Neural cell (in vitro differentiated cells): ENCODE data around the gene RIC1. TPM values are rescaled to one million over a fixed set of nuclear protein-coding genes. Genes with fewer than 3 reads are reported as not detected.

Source experiments
- H2AFZ ChIP-seq: fragments of 200-600, 300-800 bp; sonication (generic), shearing (Covaris generic); 2 replicates; pipeline ENCODE4 v1.6.0; 2014; ENCODE audit warnings: low read depth, mild to moderate bottlenecking, antibody characterized with exemption, low read length, moderate library complexity
- H3F3A ChIP-seq: fragments of 200-600 bp; shearing (Covaris generic); 2 replicates; pipeline ENCODE4 v1.6.1; 2016; ENCODE audit warnings: mild to moderate bottlenecking, moderate library complexity, mixed read lengths, antibody characterized with exemption, low read length; ENCODE audit not compliant: insufficient read depth, poor library complexity, severe bottlenecking
- H3K27ac ChIP-seq: fragments of 200-600, 300-800 bp; sonication (generic), shearing (Covaris generic); 2 replicates; pipeline ENCODE4 v1.5.1; 2014; ENCODE audit warnings: mild to moderate bottlenecking, low read length, moderate library complexity
- H3K27me3 ChIP-seq: fragments of 300-800, 200-600 bp; sonication (generic), shearing (Covaris generic); 2 replicates; pipeline ENCODE4 v1.6.0; 2014; ENCODE audit warnings: mild to moderate bottlenecking, low read depth, low read length, moderate library complexity; ENCODE audit not compliant: insufficient read depth
- H3K36me3 ChIP-seq: fragments of 300-800, 200-600 bp; sonication (generic), shearing (Covaris generic); 2 replicates; pipeline ENCODE4 v1.5.1; 2014; ENCODE audit warnings: mild to moderate bottlenecking, antibody characterized with exemption, low read length, moderate library complexity; ENCODE audit not compliant: insufficient read depth
- H3K4me2 ChIP-seq: fragments of 300-800, 200-600 bp; sonication (generic), shearing (Covaris generic); 2 replicates; pipeline ENCODE4 v1.6.0; 2014; ENCODE audit warnings: mild to moderate bottlenecking, low read length
- H3K4me3 ChIP-seq: fragments of 300-800, 200-600 bp; sonication (generic), shearing (Covaris generic); 2 replicates; pipeline ENCODE4 v1.5.1; 2014; ENCODE audit warnings: mild to moderate bottlenecking, low read length, moderate library complexity
- H3K79me2 ChIP-seq: fragments of 200-600 bp; shearing (Covaris generic); replicated peaks from 2 replicates; pipeline ENCODE4 v1.6.0; 2014; ENCODE audit warnings: mild to moderate bottlenecking, low read length, moderate library complexity; ENCODE audit not compliant: insufficient read depth
- H3K9ac ChIP-seq: fragments of 300-800, 200-600 bp; sonication (generic), shearing (Covaris generic); 2 replicates; pipeline ENCODE4 v1.6.1; 2016; ENCODE audit warnings: mild to moderate bottlenecking, low read length, mixed read lengths
- H3K9me2 ChIP-seq: fragments of 200-600 bp; shearing (Covaris generic); 2 replicates; pipeline ENCODE4 v1.6.1; 2016; ENCODE audit warnings: mild to moderate bottlenecking, low read length, mixed read lengths; ENCODE audit not compliant: insufficient read depth
- H3K9me3 ChIP-seq: fragments of 200-600, 300-800 bp; sonication (generic), shearing (Covaris generic); 2 replicates; pipeline ENCODE4 v1.6.1; 2016; ENCODE audit warnings: mild to moderate bottlenecking, mixed run types, low read length, moderate library complexity, mixed read lengths
- H4K20me1 ChIP-seq: fragments of 200-600 bp; shearing (Covaris generic); 2 replicates; pipeline ENCODE4 v1.6.1; 2016; ENCODE audit warnings: mild to moderate bottlenecking, mixed run types; ENCODE audit not compliant: insufficient read depth
- CTCF ChIP-seq: fragments of 450-650 bp; IDR thresholded peaks from 2 replicates; pipeline ENCODE4 v1.5.1; 2014; ENCODE audit warnings: antibody characterized with exemption, mild to moderate bottlenecking, moderate library complexity; ENCODE audit not compliant: poor library complexity, severe bottlenecking
- EP300 ChIP-seq: fragments of 450-650 bp; conservative IDR thresholded peaks from 2 replicates; pipeline ENCODE4 v1.6.1; 2014; ENCODE audit warnings: antibody characterized with exemption, mild to moderate bottlenecking, moderate library complexity; ENCODE audit not compliant: poor library complexity, severe bottlenecking
- EZH2 ChIP-seq: fragments of 200-600, 300-800 bp; shearing (Covaris generic), sonication (generic); IDR thresholded peaks from 2 replicates; pipeline ENCODE4 v1.6.1; 2014; ENCODE audit warnings: antibody characterized with exemption, low read length, borderline replicate concordance, mild to moderate bottlenecking; ENCODE audit not compliant: insufficient read depth, poor library complexity, severe bottlenecking
- MXI1 ChIP-seq: fragments of 450-650 bp; conservative IDR thresholded peaks from 2 replicates; pipeline ENCODE4 v1.6.1; 2014; ENCODE audit warnings: antibody characterized with exemption, mild to moderate bottlenecking; ENCODE audit not compliant: poor library complexity, severe bottlenecking
- POLR2AphosphoS5 ChIP-seq: IDR thresholded peaks from 2 replicates; pipeline ENCODE4 v1.6.1; 2012
- RAD21 ChIP-seq: fragments of 450-650 bp; conservative IDR thresholded peaks from 2 replicates; pipeline ENCODE4 v1.6.1; 2014; ENCODE audit warnings: antibody characterized with exemption, mild to moderate bottlenecking, moderate library complexity
- REST ChIP-seq: IDR thresholded peaks from 2 replicates; pipeline ENCODE4 v1.6.1; 2012; ENCODE audit warnings: borderline replicate concordance
- SMC3 ChIP-seq: fragments of 450-650 bp; conservative IDR thresholded peaks from 2 replicates; pipeline ENCODE4 v1.6.1; 2014; ENCODE audit warnings: antibody characterized with exemption, mild to moderate bottlenecking, moderate library complexity; ENCODE audit not compliant: poor library complexity
- TAF1 ChIP-seq: IDR thresholded peaks from 2 replicates; pipeline ENCODE4 v1.6.1; 2012; ENCODE audit warnings: low read depth
- polyA plus RNA-seq: library from polyadenylated mRNA; depleted of rRNA; stranded (reverse); fragments of >200 nt; gene quantifications from 2 replicates; pipeline ENCODE4 v1.2.3, GENCODE V29; 2014

RIC1 gene
- polyA plus RNA-seq, 1 donor from 2014 or later = 9.9 TPM

DNA sequence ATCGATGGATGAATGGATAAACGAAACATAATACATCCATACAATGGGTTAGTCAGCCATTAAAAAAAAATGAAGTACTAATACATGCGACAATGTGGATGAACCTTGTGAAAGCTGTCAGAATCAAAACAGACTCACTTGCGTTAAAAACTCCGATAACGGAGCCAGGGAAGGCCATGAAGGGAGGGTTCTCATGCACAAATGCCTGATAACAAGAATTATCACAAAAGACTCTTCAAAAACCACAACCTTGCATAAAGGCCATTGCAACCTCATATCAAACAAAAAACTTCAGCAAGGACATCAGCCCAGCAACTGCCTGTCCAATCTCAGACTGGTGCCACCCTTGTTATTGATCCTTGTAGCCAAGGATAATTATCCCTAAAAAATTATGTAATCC is 190.3 kb downstream of the RIC1 start:
- Histone ChIP-seq H3K36me3 (no peaks in the 10 kb centered on the region), H3K27ac (no peak overlapping the region), H3K27me3 (no peaks in the 10 kb centered on the region), H3K4me3 (no peak overlapping the region), H2AFZ (no peak overlapping the region), H3K9me2 (no peaks in the 10 kb centered on the region), H3K4me2 (no peak overlapping the region), H3K9ac (no peak overlapping the region), H4K20me1 (no peaks in the 10 kb centered on the region), H3K79me2 (no peaks in the 10 kb centered on the region), H3K9me3 (no peaks in the 10 kb centered on the region), H3F3A (no peaks in the 10 kb centered on the region)
- no peak for TF ChIP-seq EP300
- TF ChIP-seq CTCF = no peak
- TF ChIP-seq RAD21 = no peak
- TF ChIP-seq POLR2AphosphoS5 = no peak
- no peak for TF ChIP-seq MXI1
- TF ChIP-seq SMC3 = no peak
- no peak for TF ChIP-seq TAF1
- TF ChIP-seq REST = no peak
- no peak for TF ChIP-seq EZH2

DNA sequence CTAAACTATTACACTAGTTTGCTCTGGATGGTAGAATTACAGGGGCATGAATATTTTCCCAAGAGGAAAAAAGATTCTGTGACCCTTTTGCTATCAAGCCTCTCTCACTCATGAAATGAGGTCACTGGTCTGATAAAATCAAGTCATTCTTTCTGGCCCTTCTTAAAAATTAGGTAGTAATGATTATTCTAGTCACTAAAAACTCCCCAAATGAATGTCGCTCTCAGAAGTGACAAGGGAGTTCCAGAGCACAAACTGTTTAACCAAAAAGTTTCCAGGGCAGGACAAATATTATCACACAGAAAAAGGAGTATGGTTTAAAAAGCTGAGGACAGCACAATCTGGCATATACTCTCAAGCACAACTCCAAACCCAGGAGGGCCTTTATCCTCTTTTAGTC is 191.5 kb downstream of the RIC1 start:
- Histone ChIP-seq H3K9me2 (no peaks in the 10 kb centered on the region), H3K9me3 (no peaks in the 10 kb centered on the region), H3K27me3 (no peaks in the 10 kb centered on the region), H3K4me3 (no peak overlapping the region), H2AFZ (no peak overlapping the region), H3F3A (no peaks in the 10 kb centered on the region), H3K27ac (no peak overlapping the region), H3K79me2 (no peaks in the 10 kb centered on the region), H3K4me2 (no peak overlapping the region), H3K9ac (no peak overlapping the region), H4K20me1 (no peaks in the 10 kb centered on the region), H3K36me3 (no peaks in the 10 kb centered on the region)
- TF ChIP-seq EZH2 (no peak), TAF1 (no peak), CTCF (no peak), RAD21 (no peak), POLR2AphosphoS5 (no peak), SMC3 (no peak), EP300 (no peak), REST (no peak), MXI1 (no peak)
